OCI-LY7 (cell line): ENCODE data around the gene MAPK8IP2. TPM values are rescaled to one million over a fixed set of nuclear protein-coding genes. Genes with fewer than 3 reads are reported as not detected.

Experiments used
- BruUV-seq: library from RNA; stranded (reverse); fragments of 400-500 nt; replicated peaks from 2 replicates; lab custom pipeline; 2021; lab: Mats Ljungman, UMichigan
- CTCF ChIA-PET: fragments of 300-600 bp; sonication (Branson Sonifier 250); formaldehyde crosslinking; loops from one replicate; lab custom pipeline; 2022; ENCODE audit warnings: antibody characterized with exemption; ENCODE audit not compliant: unreplicated experiment; lab: Charles Lee
- POLR2A ChIA-PET: fragments of 300-600 bp; sonication (Branson Sonifier 250); formaldehyde crosslinking; loops from one replicate; lab custom pipeline; 2022; ENCODE audit warnings: antibody characterized with exemption; lab: Charles Lee
- DNase-seq: peaks from one replicate; pipeline ENCODE4 v3.0.0-alpha.2; 2015; ENCODE audit warnings: low spot score
- H2AFZ ChIP-seq: fragments of 200-600 bp; sonication (generic), shearing (Covaris generic); 2 replicates; pipeline ENCODE4 v1.6.1; 2014; ENCODE audit warnings: mild to moderate bottlenecking, antibody characterized with exemption, low read length, moderate library complexity
- H3K27ac ChIP-seq: fragments of 200-600 bp; sonication (generic); 2 replicates; pipeline ENCODE4 v1.5.1; 2014; ENCODE audit warnings: mixed run types, low read depth, mild to moderate bottlenecking, moderate library complexity, low read length, inconsistent platforms; ENCODE audit not compliant: poor library complexity, severe bottlenecking
- H3K36me3 ChIP-seq: fragments of 200-600 bp; sonication (generic); 2 replicates; pipeline ENCODE4 v1.6.1; 2014; ENCODE audit warnings: mild to moderate bottlenecking, antibody characterized with exemption, low read length, moderate library complexity, mixed read lengths; ENCODE audit not compliant: insufficient read depth
- H3K4me1 ChIP-seq: fragments of 200-600 bp; sonication (generic); 2 replicates; pipeline ENCODE4 v1.5.1; 2014; ENCODE audit warnings: mild to moderate bottlenecking, low read length; ENCODE audit not compliant: insufficient read depth, poor library complexity, severe bottlenecking
- H3K4me2 ChIP-seq: fragments of 200-600 bp; sonication (generic); 2 replicates; pipeline ENCODE4 v1.6.1; 2014; ENCODE audit warnings: mild to moderate bottlenecking, low read length
- H3K4me3 ChIP-seq: fragments of 200-600 bp; sonication (generic); 2 replicates; pipeline ENCODE4 v1.5.1; 2014; ENCODE audit warnings: mild to moderate bottlenecking, low read depth, low read length; ENCODE audit not compliant: poor library complexity, severe bottlenecking
- H3K79me2 ChIP-seq: fragments of 200-600 bp; sonication (generic); 2 replicates; pipeline ENCODE4 v1.6.1; 2016; ENCODE audit warnings: low read depth, mild to moderate bottlenecking, low read length, moderate library complexity, mixed read lengths; ENCODE audit not compliant: insufficient read depth
- H3K9me2 ChIP-seq: fragments of 200-600 bp; sonication (generic); 2 replicates; pipeline ENCODE4 v1.6.1; 2016; ENCODE audit warnings: mild to moderate bottlenecking, low read length, mixed read lengths; ENCODE audit not compliant: insufficient read depth
- H3K9me3 ChIP-seq: fragments of 200-600 bp; sonication (generic); 2 replicates; pipeline ENCODE4 v1.6.1; 2014; ENCODE audit warnings: mild to moderate bottlenecking, mixed run types, low read length, mixed read lengths
- H4K20me1 ChIP-seq: fragments of 200-600 bp; sonication (generic); 2 replicates; pipeline ENCODE4 v1.6.1; 2014; ENCODE audit warnings: mild to moderate bottlenecking, antibody characterized with exemption, low read length, moderate library complexity, mixed read lengths; ENCODE audit not compliant: insufficient read depth
- CTCF ChIP-seq: fragments of 200-600 bp; sonication (generic); conservative IDR thresholded peaks from 2 replicates; pipeline ENCODE4 v1.5.1; 2014; ENCODE audit warnings: mild to moderate bottlenecking, antibody characterized with exemption, low read length, moderate library complexity, mixed read lengths
- EZH2phosphoT487 ChIP-seq: fragments of 200-600 bp; sonication (generic); IDR thresholded peaks from 2 replicates; pipeline ENCODE4 v1.6.1; 2018; ENCODE audit warnings: low read depth, borderline replicate concordance, mild to moderate bottlenecking, mixed run types, antibody characterized with exemption, low read length, moderate library complexity, mixed read lengths
- intact Hi-C: fragments of 100-400 bp; cut with micrococcal nuclease; formaldehyde crosslinking; loops from one replicate; pipeline ENCODE4 v1.10.0; 2022; ENCODE audit not compliant: unreplicated experiment
- total RNA-seq, 2 experiments: library from RNA; depleted of rRNA in 1 of 2; stranded (reverse); fragments of >200 nt in 1 of 2; shearing (Covaris generic) in 1 of 2; gene quantifications; 2 replicates each; pipeline ENCODE4 v1.2.3, GENCODE V29; 2014 to 2022

MAPK8IP2 gene
- total RNA-seq, 2 experiments from 2014 or later = 0.54 to 2.2 TPM

DNA sequence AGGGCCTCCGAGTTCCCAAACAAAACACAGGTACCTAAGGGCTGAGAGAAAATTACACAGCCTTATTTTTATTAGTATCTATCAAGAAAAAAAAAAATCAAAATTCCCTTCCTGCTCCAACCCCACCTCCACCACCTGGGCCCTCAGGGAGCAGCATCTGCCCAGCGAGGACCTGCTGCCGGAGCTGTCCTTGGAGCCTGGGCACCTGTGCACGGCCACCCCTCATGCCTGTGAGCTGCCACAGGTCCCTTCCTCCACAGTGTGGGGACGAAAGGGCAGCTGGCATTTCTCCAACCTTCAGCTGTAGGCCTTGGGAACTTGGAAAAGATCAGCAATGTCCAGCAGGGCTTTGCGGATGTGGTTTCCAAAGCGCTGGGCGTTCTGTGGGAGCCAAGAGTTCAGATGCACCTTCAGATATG is 31.5 kb upstream of the MAPK8IP2 start:
- Histone ChIP-seq H2AFZ (no peak overlapping the region), H3K9me2 (no peaks in the 10 kb centered on the region), H4K20me1 (no peaks in the 10 kb centered on the region), H3K4me1 (peaks cover 26% of the 10 kb centered on the region), H3K4me3 (no peak overlapping the region), H3K27ac (no peak overlapping the region), H3K79me2 (no peaks in the 10 kb centered on the region), H3K4me2 (no peak overlapping the region), H3K9me3 (no peaks in the 10 kb centered on the region), H3K36me3 (peaks cover 67% of the 10 kb centered on the region)
- TF ChIP-seq CTCF (no peak), EZH2phosphoT487 (no peak)
- ChIA-PET POLR2A (no interaction called here), CTCF (interaction anchor here (0.6 kb wide), 1 partner anchor 52 kb away, joined by 3 read pairs; no protein-coding TSS in a partner anchor)
- intact Hi-C loops = no loop called here
- no peak for DNase-seq
- BruUV-seq = no TSS peak

GRCh38 chr22:50569896-50570535 is 30.6 kb upstream of the MAPK8IP2 start:
- H3K79me2 ChIP-seq = no peaks in the 10 kb centered on the region
- no TSS peak for BruUV-seq
- H3K9me2 ChIP-seq = no peaks in the 10 kb centered on the region
- intact Hi-C loops = no loop called here
- no peak overlapping the region for H3K4me3 ChIP-seq
- H3K27ac ChIP-seq = peak overlapping the region; percentile 29
- no peaks in the 10 kb centered on the region for H3K9me3 ChIP-seq
- ChIA-PET POLR2A (interaction anchor here (0.7 kb wide), 1 partner anchor 37 kb away, joined by 3 read pairs; no protein-coding TSS in a partner anchor), CTCF (no interaction called here)
- no peak overlapping the region for H2AFZ ChIP-seq
- peak; percentile 67 for DNase-seq
- H3K36me3 ChIP-seq = peaks cover 72% of the 10 kb centered on the region
- peak overlapping the region; percentile 47 for H3K4me2 ChIP-seq
- peaks cover 26% of the 10 kb centered on the region for H3K4me1 ChIP-seq
- no peaks in the 10 kb centered on the region for H4K20me1 ChIP-seq
- TF ChIP-seq CTCF (no peak), EZH2phosphoT487 (no peak)

- Histone ChIP-seq H3K4me3 (no peak overlapping the region), H3K9me2 (no peaks in the 10 kb centered on the region), H3K36me3 (peaks cover 81% of the 10 kb centered on the region), H3K4me2 (peak overlapping the region; percentile 47), H3K4me1 (peaks cover 26% of the 10 kb centered on the region), H3K9me3 (no peaks in the 10 kb centered on the region), H3K79me2 (no peaks in the 10 kb centered on the region), H3K27ac (no peak overlapping the region), H2AFZ (no peak overlapping the region), H4K20me1 (no peaks in the 10 kb centered on the region)
- intact Hi-C loops = no loop called here
- TF ChIP-seq EZH2phosphoT487 (no peak), CTCF (no peak)
- DNase-seq = no peak
- ChIA-PET CTCF (no interaction called here), POLR2A (no interaction called here)
- BruUV-seq = no TSS peak
Observed at GRCh38 chr22:50570861-50571260, 29.7 kb upstream of the MAPK8IP2 start.
